Esophagus squamous epithelium (tissue), 5 donors: ENCODE data around the gene WEE1. TPM values are rescaled to one million over a fixed set of nuclear protein-coding genes. Genes with fewer than 3 reads are reported as not detected.

Source experiments
- DNase-seq: peaks from one replicate; lab custom pipeline; 2025; lab: John Stamatoyannopoulos, UW
- H3K27ac ChIP-seq, 4 donors: fragments of 200-600 bp; sonication (generic); one replicate each; pipeline ENCODE4 v1.5.1; 2016 to 2019; ENCODE audit warnings: mild to moderate bottlenecking in 1 of 4
- H3K27me3 ChIP-seq, 4 donors: fragments of 200-600 bp; sonication (generic); 1 replicate in 3 of 4; 2 replicates in 1 of 4; pipeline versions ENCODE4 v1.5.1 to v1.6.0; 2017 to 2021; ENCODE audit warnings: antibody characterized with exemption in 1 of 4
- H3K36me3 ChIP-seq, 3 donors: fragments of 200-600 bp; sonication (generic); one replicate each; pipeline ENCODE4 v1.5.1; 2016 to 2019
- H3K4me1 ChIP-seq, 3 donors: fragments of 200-600 bp; sonication (generic); one replicate each; pipeline ENCODE4 v1.5.1; 2017 to 2019
- H3K4me3 ChIP-seq, 4 donors: fragments of 200-600 bp; sonication (generic); 1 replicate in 3 of 4; 2 replicates in 1 of 4; pipeline ENCODE4 v1.5.1; 2016 to 2019; ENCODE audit warnings: mild to moderate bottlenecking in 2 of 4, moderate library complexity in 1 of 4
- H3K9me3 ChIP-seq, 3 donors: fragments of 200-600 bp; sonication (generic); one replicate each; pipeline ENCODE4 v1.5.1; 2016 to 2019
- CTCF ChIP-seq, 6 experiments: fragments of 450-650 bp in 4 of 6; fragments of 200-600 bp in 2 of 6; sonication (generic) in 2 of 6; IDR thresholded peaks; one replicate each; pipeline ENCODE4 v1.5.1; 2016 to 2019; ENCODE audit warnings: antibody characterized with exemption in 6 of 6, mild to moderate bottlenecking in 4 of 6, moderate library complexity in 4 of 6
- POLR2A ChIP-seq, 4 donors: fragments of 450-650 bp; IDR thresholded peaks; one replicate each; pipeline ENCODE4 v1.6.1; 2017; ENCODE audit warnings: antibody characterized with exemption in 4 of 4, mild to moderate bottlenecking in 4 of 4, moderate library complexity in 3 of 4
- WGBS, 2 donors: methylation state at CpG; one replicate each; pipeline ENCODE4 v1.1.5; 2018; 5-methylcytosine and 5-hydroxymethylcytosine counted together
- intact Hi-C: fragments of 100-400 bp; cut with DNase I; formaldehyde crosslinking; loops from one replicate; pipeline ENCODE4 v1.15.0; 2022
- total RNA-seq, 4 donors: library from RNA; depleted of rRNA; stranded (reverse); fragments of >200 nt; gene quantifications; one replicate each; pipeline ENCODE4 v1.1.0, GENCODE V29; 2016
- donor health status: DM: yes; HTN: yes; CAD: no.

WEE1 gene
- 10 to 100 TPM; 20.1 to 38.7 (median 36.5) TPM for total RNA-seq

- Histone ChIP-seq H3K27me3 (no peaks in the 10 kb centered on the region), H3K27ac (peak within 1 kb of the TSS; percentile 92 to 99 (median 98)), H3K9me3 (no peaks in the 10 kb centered on the region), H3K4me1 (peaks cover 23 to 73% (median 25%) of the 10 kb centered on the region in 3 donors), H3K4me3 (peak within 1 kb of the TSS; percentile 69 to 94 (median 72)), H3K36me3 (peaks cover 0 to 9% (median 8%) of the 10 kb centered on the region in 3 donors)
- intact Hi-C loops: no loop called here
- TF ChIP-seq POLR2A (IDR thresholded peaks at IDR 0.05) (peak in 3 of 4 donors; percentile 81 to 91 (median 83)), CTCF (IDR thresholded peaks at IDR 0.05) (no peak)
- DNase-seq: peak; percentile 74
- WGBS, 2 donors: 0% methylated on average over 5 of the region's 73 CpGs; no CpG with 5 or more reads in 1 of the 2 donors
These were observed at the start of gene WEE1 for GRCh38 chr11:9573052-9573774. TSS of gene WEE1 (plus strand) at chr11:9573670. CDS start at chr11:9573934, 264 bp downstream.

GRCh38 chr11:9524001-9524400 lies 49.5 kb upstream of the WEE1 start:
- peaks cover 0 to 48% (median 0%) of the 10 kb centered on the region in 3 donors for H3K36me3 ChIP-seq
- H3K27me3 ChIP-seq: no peaks in the 10 kb centered on the region
- no peak for DNase-seq
- intact Hi-C loops: no loop called here
- TF ChIP-seq CTCF (IDR thresholded peaks at IDR 0.05) (no peak), POLR2A (IDR thresholded peaks at IDR 0.05) (no peak)
- 71 to 79% methylated on average over 1 to 2 of the region's 2 CpGs for WGBS, 2 donors
- no peak overlapping the region for H3K4me3 ChIP-seq
- no peak overlapping the region for H3K27ac ChIP-seq
- H3K9me3 ChIP-seq: no peaks in the 10 kb centered on the region
- peaks cover 4 to 28% (median 9%) of the 10 kb centered on the region in 3 donors for H3K4me1 ChIP-seq

- Histone ChIP-seq H3K27ac (peak overlapping the region in 2 of 4 donors; percentile 11 to 20), H3K4me3 (no peak overlapping the region), H3K4me1 (peaks cover 16 to 39% (median 20%) of the 10 kb centered on the region in 3 donors), H3K27me3 (no peaks in the 10 kb centered on the region), H3K36me3 (peaks cover 0 to 44% (median 0%) of the 10 kb centered on the region in 3 donors), H3K9me3 (no peaks in the 10 kb centered on the region)
- intact Hi-C loops: no loop called here
- TF ChIP-seq POLR2A (IDR thresholded peaks at IDR 0.05): no peak
- TF ChIP-seq CTCF (IDR thresholded peaks at IDR 0.05): no peak
- no peak for DNase-seq
- 80 to 96% methylated on average over 3 of the region's 3 CpGs for WGBS, 2 donors
These were observed 48.4 kb upstream of the WEE1 start for GRCh38 chr11:9525116-9525515.

DNA sequence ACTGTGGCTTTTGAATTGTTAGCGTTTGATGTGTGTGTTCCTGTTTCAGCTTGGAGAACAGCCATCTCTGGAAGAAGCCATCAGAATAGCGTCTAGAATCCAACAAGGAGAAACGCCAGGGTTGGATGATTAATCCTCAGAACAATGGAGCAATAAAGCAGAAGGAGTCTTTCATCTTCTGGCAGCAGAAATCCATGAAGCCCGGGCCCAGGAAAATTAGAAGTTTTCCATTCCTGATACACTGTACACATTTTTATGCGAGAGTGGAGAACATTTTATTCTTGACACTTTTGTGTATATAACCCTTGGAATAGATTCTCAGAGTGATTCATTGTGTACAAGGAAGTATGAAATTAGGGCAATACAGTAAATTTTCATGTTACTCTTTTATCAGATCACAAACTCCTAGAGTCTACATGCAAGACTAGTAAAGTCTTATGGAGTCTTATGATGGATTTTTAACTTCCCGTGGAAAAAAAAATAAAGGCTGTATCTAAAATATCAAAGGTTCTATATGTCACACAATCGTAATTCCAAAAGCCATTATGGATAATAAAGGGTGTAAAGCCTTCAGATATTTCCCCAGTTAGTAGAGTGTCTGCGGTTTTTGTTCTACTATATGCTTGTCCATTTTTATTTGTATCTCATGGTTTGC lies 45.9 kb upstream of the WEE1 start:
- Histone ChIP-seq H3K36me3 (peaks cover 0 to 24% (median 0%) of the 10 kb centered on the region in 3 donors), H3K4me1 (peaks cover 26 to 60% (median 30%) of the 10 kb centered on the region in 3 donors)

More for the DNA sequence above, 45.9 kb upstream of the WEE1 start:
- intact Hi-C loops: no loop called here
- DNase-seq: no peak
- Histone ChIP-seq H3K9me3 (no peaks in the 10 kb centered on the region), H3K27ac (peak overlapping the region; percentile 54 to 88 (median 79)), H3K4me3 (no peak overlapping the region), H3K27me3 (no peaks in the 10 kb centered on the region)
- 14 to 26% methylated on average over 8 of the region's 8 CpGs for WGBS, 2 donors
- TF ChIP-seq CTCF (IDR thresholded peaks at IDR 0.05) (no peak), POLR2A (IDR thresholded peaks at IDR 0.05) (no peak)
